PC-9 (cell line): ENCODE data around the gene GALNT5. TPM values are rescaled to one million over a fixed set of nuclear protein-coding genes. Genes with fewer than 3 reads are reported as not detected.

ENCODE experiments used
- BruUV-seq: library from RNA; stranded (reverse); fragments of 400-500 nt; replicated peaks from 2 replicates; lab custom pipeline; 2021; lab: Mats Ljungman, UMichigan
- CTCF ChIA-PET: fragments of 300-600 bp; sonication (Branson Sonifier 250); formaldehyde crosslinking; loops from one replicate; lab custom pipeline; 2022; ENCODE audit warnings: antibody characterized with exemption; lab: Charles Lee
- POLR2A ChIA-PET: fragments of 300-600 bp; sonication (Branson Sonifier 250); formaldehyde crosslinking; loops from one replicate; lab custom pipeline; 2022; ENCODE audit warnings: antibody characterized with exemption; ENCODE audit not compliant: unreplicated experiment; lab: Charles Lee
- DNase-seq, 2 experiments: peaks; one replicate each; pipeline versions ENCODE4 v3.0.0 to v3.0.0-alpha.2; 2015 to 2022; ENCODE audit warnings: mixed read lengths in 1 of 2
- H2AFZ ChIP-seq: fragments of 200-600 bp; sonication (generic); 2 replicates; pipeline ENCODE4 v1.8.1; 2017; ENCODE audit warnings: antibody characterized with exemption
- H3F3A ChIP-seq: fragments of 200-600 bp; sonication (generic); 2 replicates; pipeline ENCODE4 v1.8.1; 2017; ENCODE audit warnings: antibody characterized with exemption, mild to moderate bottlenecking, low read depth; ENCODE audit not compliant: insufficient read depth
- H3K27ac ChIP-seq: fragments of 200-600 bp; sonication (generic); 2 replicates; pipeline ENCODE4 v1.6.1; 2016; ENCODE audit warnings: mixed run types
- H3K27me3 ChIP-seq: fragments of 200-600 bp; sonication (generic); 2 replicates; pipeline ENCODE4 v1.6.1; 2016; ENCODE audit warnings: low read depth, mixed run types; ENCODE audit not compliant: insufficient read depth
- H3K36me3 ChIP-seq: fragments of 200-600 bp; sonication (generic); 2 replicates; pipeline ENCODE4 v1.6.1; 2016; ENCODE audit warnings: low read depth, mixed run types
- H3K4me1 ChIP-seq: fragments of 200-600 bp; sonication (generic); replicated peaks from 2 replicates; pipeline ENCODE4 v1.6.1; 2016; ENCODE audit warnings: mixed run types; ENCODE audit not compliant: insufficient read depth
- H3K4me2 ChIP-seq: fragments of 200-600 bp; sonication (generic); 2 replicates; pipeline ENCODE4 v1.6.1; 2017; ENCODE audit warnings: mixed run types
- H3K4me3 ChIP-seq: fragments of 200-600 bp; sonication (generic); 2 replicates; pipeline ENCODE4 v1.6.1; 2016; ENCODE audit warnings: mixed run types
- H3K79me2 ChIP-seq: fragments of 200-600 bp; sonication (generic); 2 replicates; pipeline ENCODE4 v1.6.1; 2017; ENCODE audit warnings: low read depth, mixed run types
- H3K9me2 ChIP-seq: fragments of 200-600 bp; sonication (generic); 2 replicates; pipeline ENCODE4 v1.8.1; 2017; ENCODE audit warnings: mild to moderate bottlenecking; ENCODE audit not compliant: insufficient read depth
- H3K9me3 ChIP-seq: fragments of 200-600 bp; sonication (generic); 2 replicates; pipeline ENCODE4 v1.8.1; 2016; ENCODE audit warnings: low read depth; ENCODE audit not compliant: insufficient read depth
- H4K20me1 ChIP-seq: fragments of 200-600 bp; sonication (generic); 2 replicates; pipeline ENCODE4 v1.8.1; 2017; ENCODE audit not compliant: insufficient read depth
- CTCF ChIP-seq: fragments of 200-600 bp; sonication (generic); conservative IDR thresholded peaks from 2 replicates; pipeline ENCODE4 v1.6.1; 2017; ENCODE audit warnings: mixed run types, antibody characterized with exemption, mild to moderate bottlenecking, moderate library complexity
- EZH2 ChIP-seq: fragments of 200-600 bp; sonication (generic); IDR thresholded peaks from 2 replicates; pipeline ENCODE4 v1.8.0; 2017; ENCODE audit warnings: antibody characterized with exemption, low read depth
- intact Hi-C: fragments of 100-400 bp; cut with micrococcal nuclease; formaldehyde crosslinking; loops from one replicate; pipeline ENCODE4 v1.10.0; 2022; ENCODE audit not compliant: unreplicated experiment
- total RNA-seq: library from RNA; stranded (reverse); gene quantifications from 2 replicates; pipeline ENCODE4 v1.2.3, GENCODE V29; 2021

Gene GALNT5
- total RNA-seq, 1 experiment from 2014 or later: 1.9 TPM

- H3K9me3 ChIP-seq: no peaks in the 10 kb centered on the region
- no peak overlapping the region for H3K4me3 ChIP-seq
- no peaks in the 10 kb centered on the region for H3K9me2 ChIP-seq
- no peak overlapping the region for H3K4me2 ChIP-seq
- ChIA-PET CTCF (no interaction called here), POLR2A (no interaction called here)
- no peak overlapping the region for H2AFZ ChIP-seq
- H3F3A ChIP-seq: no peaks in the 10 kb centered on the region
- no peaks in the 10 kb centered on the region for H4K20me1 ChIP-seq
- no peak for DNase-seq
- intact Hi-C loops: no loop called here
- H3K27me3 ChIP-seq: no peaks in the 10 kb centered on the region
- no peaks in the 10 kb centered on the region for H3K36me3 ChIP-seq
- H3K27ac ChIP-seq: no peak overlapping the region
- BruUV-seq: no TSS peak
- TF ChIP-seq EZH2 (no peak), CTCF (no peak)
- H3K79me2 ChIP-seq: no peaks in the 10 kb centered on the region
- peaks cover 15% of the 10 kb centered on the region for H3K4me1 ChIP-seq
Measured at GRCh38 chr2:157259960-157260359, 2.5 kb downstream of the GALNT5 start.

GRCh38 chr2:157260533-157261198 is 3.2 kb downstream of the GALNT5 start:
- H3K4me1 ChIP-seq: peaks cover 15% of the 10 kb centered on the region

GRCh38 chr2:157261199-157261782 is 3.8 kb downstream of the GALNT5 start:
- Histone ChIP-seq H3K9me3 (no peaks in the 10 kb centered on the region), H3K27me3 (no peaks in the 10 kb centered on the region), H3K36me3 (no peaks in the 10 kb centered on the region), H3K9me2 (no peaks in the 10 kb centered on the region), H3K79me2 (no peaks in the 10 kb centered on the region), H3K27ac (no peak overlapping the region; the same call in 1 of the 2 replicates), H3F3A (no peaks in the 10 kb centered on the region), H2AFZ (peak overlapping the region; percentile 45; the same call in 1 of the 2 replicates), H3K4me2 (peak overlapping the region; percentile 54), H4K20me1 (no peaks in the 10 kb centered on the region), H3K4me3 (no peak overlapping the region; the same call in 1 of the 2 replicates), H3K4me1 (peaks cover 15% of the 10 kb centered on the region)
- DNase-seq: peak; percentile 26 to 43
- BruUV-seq: no TSS peak
- intact Hi-C loops: no loop called here
- ChIA-PET CTCF (no interaction called here), POLR2A (no interaction called here)
- no peak for TF ChIP-seq EZH2
- TF ChIP-seq CTCF: no peak

More at GRCh38 chr2:157260533-157261198, 3.2 kb downstream of the GALNT5 start:
- H3K27me3 ChIP-seq: no peaks in the 10 kb centered on the region
- H3K4me3 ChIP-seq: no peak overlapping the region; the same call in 1 of the 2 replicates
- no peak overlapping the region; the same call in 1 of the 2 replicates for H3K27ac ChIP-seq
- intact Hi-C loops: no loop called here
- BruUV-seq: TSS peak; percentile 89
- H3K9me2 ChIP-seq: no peaks in the 10 kb centered on the region
- H4K20me1 ChIP-seq: no peaks in the 10 kb centered on the region
- ChIA-PET POLR2A (no interaction called here), CTCF (no interaction called here)
- H3K79me2 ChIP-seq: no peaks in the 10 kb centered on the region
- no peaks in the 10 kb centered on the region for H3K9me3 ChIP-seq
- no peaks in the 10 kb centered on the region for H3F3A ChIP-seq
- H2AFZ ChIP-seq: peak overlapping the region; percentile 45; the same call in 1 of the 2 replicates
- no peaks in the 10 kb centered on the region for H3K36me3 ChIP-seq
- DNase-seq: no peak
- H3K4me2 ChIP-seq: peak overlapping the region; percentile 54
- no peak for TF ChIP-seq EZH2
- no peak for TF ChIP-seq CTCF
